HAP-1 (cell line): Measurements from ENCODE around the gene TTC39C.
"Not testable (repeated sequence)": the region's sequence is repeated elsewhere in the genome, so short reads cannot be mapped to it uniquely, and the experiment has no call there.

Experiments used
- DNase-seq, 2 experiments: peaks; one replicate each; pipeline ENCODE4 v3.0.0-alpha.2; 2016 to 2020; ENCODE audit warnings: low spot score in 2 of 2
- H3K27me3 ChIP-seq: fragments of 250-450 bp; sonication (Bioruptor Pico); 2 replicates; pipeline ENCODE4 v1.5.1; 2020; ENCODE audit warnings: low read depth, mild to moderate bottlenecking, moderate library complexity
- H3K36me3 ChIP-seq: fragments of 250-450 bp; sonication (Bioruptor Pico); replicated peaks from 2 replicates; pipeline ENCODE4 v1.5.1; 2020; ENCODE audit warnings: mild to moderate bottlenecking
- H3K4me1 ChIP-seq: fragments of 250-450 bp; sonication (Bioruptor Pico); 2 replicates; pipeline ENCODE4 v1.5.1; 2020; ENCODE audit warnings: mild to moderate bottlenecking
- H3K4me3 ChIP-seq: fragments of 250-450 bp; sonication (Bioruptor Pico); 2 replicates; pipeline ENCODE4 v1.5.1; 2020; ENCODE audit warnings: mild to moderate bottlenecking, moderate library complexity
- H3K9me3 ChIP-seq: fragments of 250-450 bp; sonication (Bioruptor Pico); 2 replicates; pipeline ENCODE4 v1.5.1; 2020; ENCODE audit warnings: mild to moderate bottlenecking, moderate library complexity
- in situ Hi-C: fragments of 300-500 bp; cut with MboI; formaldehyde crosslinking; loops from 3 replicates; pipeline ENCODE4 v1.14.3; 2020; ENCODE audit warnings: low sequenced_read_pairs, inconsistent platforms, mixed read lengths

Gene TTC39C

DNA sequence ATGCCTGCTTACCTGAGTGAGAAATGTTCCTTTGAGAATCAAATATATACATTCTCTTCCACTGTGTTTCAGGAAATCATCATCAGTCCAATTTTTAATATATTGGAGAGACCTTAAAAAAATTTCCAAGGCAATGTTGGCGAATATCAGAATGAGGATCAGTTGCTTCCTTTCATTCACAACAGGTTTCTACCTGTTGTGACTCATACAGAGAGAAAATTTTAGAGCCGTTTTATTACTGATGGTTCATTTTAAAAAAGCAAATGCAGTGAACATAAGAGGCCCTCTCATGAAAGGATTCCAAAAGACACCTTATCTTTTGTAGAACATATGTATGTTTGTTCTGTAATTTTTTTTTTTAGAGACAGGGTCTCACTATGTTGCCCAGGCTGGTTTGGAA lies 42.0 kb downstream of the TTC39C start:
- in situ Hi-C loops, result no loop called here
- H3K4me1 ChIP-seq, result 0 out of 2 replicates have a peak, but pooled peaks cover 5% of the 10 kb centered on the region
- H3K27me3 ChIP-seq, result no peaks in the 10 kb centered on the region
- no peak for DNase-seq
- H3K9me3 ChIP-seq, result no peaks in the 10 kb centered on the region
- H3K36me3 ChIP-seq, result no peaks in the 10 kb centered on the region
- H3K4me3 ChIP-seq, result no peak overlapping the region

DNA sequence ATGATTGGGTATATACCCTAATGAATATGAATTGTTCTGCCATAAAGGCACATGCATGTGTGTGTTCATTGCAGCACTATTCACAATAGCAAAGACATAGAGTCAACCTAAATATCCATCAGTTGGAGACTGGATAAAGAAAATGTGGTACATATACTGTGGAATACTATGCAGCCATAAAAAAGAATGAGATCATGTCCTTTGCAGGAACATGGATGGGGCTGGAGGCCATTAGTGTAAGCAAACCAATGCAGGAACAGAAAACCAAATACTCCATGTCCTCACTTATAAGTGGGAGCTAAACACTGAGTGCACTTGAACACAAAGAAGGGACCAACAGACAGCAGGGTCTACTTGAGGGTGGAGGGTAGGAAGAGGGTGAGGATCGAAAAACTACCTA lies 43.2 kb downstream of the TTC39C start:
- no peaks in the 10 kb centered on the region for H3K36me3 ChIP-seq
- no peak overlapping the region for H3K4me3 ChIP-seq
- in situ Hi-C loops, result no loop called here
- no peaks in the 10 kb centered on the region for H3K27me3 ChIP-seq
- peaks cover 8% of the 10 kb centered on the region for H3K4me1 ChIP-seq
- no peaks in the 10 kb centered on the region for H3K9me3 ChIP-seq
- no peak for DNase-seq

DNA sequence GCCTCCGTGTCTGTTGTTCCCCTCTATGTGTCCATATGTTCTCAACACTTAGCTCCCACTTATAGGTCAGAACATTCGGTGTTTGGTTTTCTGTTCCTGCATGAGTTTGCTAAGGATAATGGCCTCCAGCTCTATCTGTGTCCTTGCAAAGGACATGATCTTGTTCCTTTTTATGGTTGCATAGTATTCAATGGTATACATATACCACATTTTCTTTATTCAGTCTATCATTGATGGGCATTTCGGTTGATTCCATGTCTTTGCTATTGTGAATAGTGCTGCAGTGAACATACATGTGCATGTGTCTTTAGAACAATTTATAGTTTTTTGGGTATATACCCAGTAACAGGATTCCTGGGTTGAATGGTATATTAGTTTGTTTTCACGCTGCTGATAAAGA lies 44.8 kb downstream of the TTC39C start:
- H3K4me1 ChIP-seq, result peaks cover 12% of the 10 kb centered on the region
- in situ Hi-C loops, H3K4me3 ChIP-seq, H3K36me3 ChIP-seq, DNase-seq, H3K9me3 ChIP-seq, H3K27me3 ChIP-seq: not testable (repeated sequence)

GRCh38 chr18:24060644-24061043 lies 46.1 kb downstream of the TTC39C start:
- DNase-seq, result no peak
- in situ Hi-C loops, result no loop called here
- H3K4me1 ChIP-seq, result peaks cover 6% of the 10 kb centered on the region
- no peaks in the 10 kb centered on the region for H3K27me3 ChIP-seq
- H3K9me3 ChIP-seq, result no peaks in the 10 kb centered on the region
- H3K36me3 ChIP-seq, result no peaks in the 10 kb centered on the region
- no peak overlapping the region for H3K4me3 ChIP-seq

GRCh38 chr18:24063121-24063731 lies 48.7 kb downstream of the TTC39C start:
- no peaks in the 10 kb centered on the region; the same call in 1 of the 2 replicates for H3K36me3 ChIP-seq
- H3K4me3 ChIP-seq, result no peak overlapping the region
- in situ Hi-C loops, result no loop called here
- DNase-seq, result no peak
- H3K27me3 ChIP-seq, result no peaks in the 10 kb centered on the region
- peaks cover 6% of the 10 kb centered on the region for H3K4me1 ChIP-seq
- H3K9me3 ChIP-seq, result no peaks in the 10 kb centered on the region

DNA sequence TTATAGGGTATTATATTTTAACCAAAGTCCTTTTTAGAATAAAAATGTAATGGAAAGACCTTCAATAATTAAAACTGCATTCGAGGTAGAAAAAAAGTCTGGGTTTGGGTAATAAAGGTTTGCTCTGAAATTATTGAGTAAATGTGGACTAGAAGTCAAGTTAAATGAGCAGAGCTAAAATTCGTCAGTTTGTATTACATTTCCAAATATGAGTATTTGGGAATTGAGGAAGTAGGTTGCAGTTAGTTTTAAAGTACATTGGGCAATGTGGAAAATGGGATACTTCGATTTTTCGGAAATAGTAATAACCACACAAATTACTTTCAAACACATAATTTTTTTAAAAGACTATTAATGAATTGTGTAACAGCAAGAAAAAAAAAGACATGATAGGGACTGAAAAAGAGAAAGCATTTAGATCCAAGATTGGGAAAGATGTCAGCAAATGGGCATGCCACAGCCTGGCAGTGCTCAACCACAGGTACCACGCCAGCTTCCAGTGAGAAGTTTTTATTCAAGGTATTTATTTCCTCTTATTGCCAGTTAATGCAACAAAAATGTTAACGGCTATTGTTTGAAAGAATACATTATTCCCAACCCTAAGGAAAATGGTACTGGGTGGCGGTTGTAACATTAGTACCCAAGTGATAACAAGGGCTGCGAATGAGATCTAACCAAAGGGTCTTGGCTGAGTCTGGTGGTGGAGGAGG lies 50.0 kb downstream of the TTC39C start:
- H3K4me1 ChIP-seq, result peaks cover 6% of the 10 kb centered on the region

GRCh38 chr18:24065906-24066305 lies 51.4 kb downstream of the TTC39C start:
- no peaks in the 10 kb centered on the region for H3K9me3 ChIP-seq
- no peaks in the 10 kb centered on the region; the same call in 1 of the 2 replicates for H3K36me3 ChIP-seq
- H3K4me3 ChIP-seq, result no peak overlapping the region
- DNase-seq, result no peak
- no peaks in the 10 kb centered on the region for H3K27me3 ChIP-seq
- H3K4me1 ChIP-seq, result peaks cover 6% of the 10 kb centered on the region
- in situ Hi-C loops, result no loop called here

More for the DNA sequence above, 50.0 kb downstream of the TTC39C start:
- in situ Hi-C loops, result no loop called here
- no peaks in the 10 kb centered on the region for H3K27me3 ChIP-seq
- H3K9me3 ChIP-seq, result no peaks in the 10 kb centered on the region
- no peak overlapping the region for H3K4me3 ChIP-seq
- no peak for DNase-seq
- no peaks in the 10 kb centered on the region; the same call in 1 of the 2 replicates for H3K36me3 ChIP-seq

DNA sequence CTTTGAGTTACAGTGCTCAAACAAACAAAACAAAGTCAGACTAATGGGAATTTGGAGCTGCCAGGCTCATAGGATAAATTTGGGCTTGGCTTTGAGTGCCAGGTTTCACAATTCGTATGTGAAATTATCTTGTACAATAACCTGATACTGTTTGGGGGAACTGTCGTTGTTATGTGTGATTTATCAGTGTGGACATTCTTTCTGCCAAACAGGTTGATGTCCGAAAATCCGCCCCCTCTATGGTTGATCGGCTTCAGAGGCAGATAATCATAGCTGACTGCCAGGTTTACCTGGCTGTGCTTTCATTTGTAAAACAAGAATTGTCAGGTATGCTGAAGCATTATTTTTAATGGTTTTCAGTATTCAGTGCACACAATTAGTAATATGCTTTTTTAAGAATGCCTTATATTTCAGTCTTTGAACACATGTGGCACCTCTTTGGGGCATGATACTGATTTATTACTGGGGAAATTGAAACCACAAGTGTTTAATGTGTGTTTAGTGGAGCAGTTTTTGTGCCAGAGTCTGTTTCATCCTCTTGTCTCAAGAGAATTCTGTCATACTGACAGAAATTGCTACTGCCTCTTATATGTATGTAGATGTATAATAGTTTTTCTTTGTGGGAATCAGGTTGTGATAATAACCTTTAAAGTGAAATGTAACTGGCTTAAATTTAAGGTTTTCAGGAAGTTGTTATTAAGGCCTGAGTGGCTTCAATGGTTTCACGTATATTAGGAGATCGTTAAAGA lies 54.6 kb downstream of the TTC39C start:
- Histone ChIP-seq H3K4me3 (no peak overlapping the region), H3K4me1 (no peaks in the 10 kb centered on the region), H3K36me3 (no peaks in the 10 kb centered on the region; the same call in 1 of the 2 replicates), H3K27me3 (no peaks in the 10 kb centered on the region), H3K9me3 (no peaks in the 10 kb centered on the region)
- in situ Hi-C loops, result no loop called here
- DNase-seq, result no peak

DNA sequence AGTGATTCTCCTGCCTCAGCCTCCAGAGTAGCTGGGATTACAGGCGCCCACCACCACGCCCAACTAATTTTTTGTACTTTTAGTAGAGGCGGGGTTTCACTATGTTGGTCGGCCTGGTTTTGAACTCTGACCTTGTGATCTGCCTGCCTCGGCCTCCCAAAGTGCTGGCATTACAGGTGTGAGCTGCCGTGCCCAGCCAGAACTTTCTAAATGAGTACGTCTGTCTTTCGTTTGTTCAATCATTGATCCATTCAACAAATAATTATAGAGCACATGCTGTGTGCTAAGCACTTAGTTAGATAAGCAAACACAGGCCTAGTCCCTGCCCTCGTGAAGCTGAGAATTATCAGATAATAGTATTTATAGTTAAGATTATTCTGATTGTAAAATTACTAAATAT lies 56.5 kb downstream of the TTC39C start:
- DNase-seq, result no peak
- H3K4me1 ChIP-seq, result no peaks in the 10 kb centered on the region
- H3K4me3 ChIP-seq, result no peak overlapping the region
- no peaks in the 10 kb centered on the region for H3K9me3 ChIP-seq
- H3K27me3 ChIP-seq, result no peaks in the 10 kb centered on the region
- H3K36me3 ChIP-seq, result no peaks in the 10 kb centered on the region; the same call in 1 of the 2 replicates
- in situ Hi-C loops, result no loop called here

DNA sequence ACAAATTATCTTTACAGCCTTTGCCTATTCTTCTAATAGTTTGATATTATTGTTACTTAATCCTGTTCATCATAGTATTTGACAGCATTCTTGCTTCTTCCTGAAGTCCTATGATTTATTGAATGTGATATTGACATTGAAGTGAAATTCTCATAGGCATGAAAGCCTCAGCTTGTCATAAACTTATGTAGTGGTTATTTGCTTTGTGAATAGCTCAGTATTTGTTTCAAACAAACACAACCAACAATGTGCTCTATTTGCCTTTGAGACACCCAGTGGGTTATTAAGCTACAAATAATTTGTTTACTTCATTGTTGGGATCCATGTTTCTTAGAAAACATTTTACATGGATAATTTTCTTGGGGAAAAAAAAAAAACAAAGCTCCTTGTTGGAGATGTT lies 57.2 kb downstream of the TTC39C start:
- in situ Hi-C loops, result no loop called here
- H3K4me1 ChIP-seq, result no peaks in the 10 kb centered on the region
- H3K36me3 ChIP-seq, result no peaks in the 10 kb centered on the region; the same call in 1 of the 2 replicates
- no peaks in the 10 kb centered on the region for H3K27me3 ChIP-seq
- no peak for DNase-seq
- H3K4me3 ChIP-seq, result no peak overlapping the region
- no peaks in the 10 kb centered on the region for H3K9me3 ChIP-seq

- Histone ChIP-seq H3K27me3 (no peaks in the 10 kb centered on the region), H3K36me3 (no peaks in the 10 kb centered on the region; the same call in 1 of the 2 replicates), H3K9me3 (no peaks in the 10 kb centered on the region), H3K4me1 (no peaks in the 10 kb centered on the region), H3K4me3 (no peak overlapping the region)
- in situ Hi-C loops, result no loop called here
- DNase-seq, result no peak
These were observed 58.2 kb downstream of the TTC39C start for GRCh38 chr18:24072743-24073142.

GRCh38 chr18:24073791-24074190 lies 59.2 kb downstream of the TTC39C start:
- Histone ChIP-seq H3K4me3 (no peak overlapping the region), H3K27me3 (no peaks in the 10 kb centered on the region), H3K36me3 (no peaks in the 10 kb centered on the region; the same call in 1 of the 2 replicates), H3K9me3 (no peaks in the 10 kb centered on the region), H3K4me1 (no peaks in the 10 kb centered on the region)
- no peak for DNase-seq
- in situ Hi-C loops, result no loop called here

- H3K4me1 ChIP-seq, H3K27me3 ChIP-seq, in situ Hi-C loops, H3K36me3 ChIP-seq, H3K9me3 ChIP-seq, H3K4me3 ChIP-seq, DNase-seq: not testable (repeated sequence)
These were observed 60.2 kb downstream of the TTC39C start for GRCh38 chr18:24074757-24075156.
